ENCODE data around the gene SALL4.
"Not testable (repeated sequence)": the region's sequence is repeated elsewhere in the genome, so short reads cannot be mapped to it uniquely, and the experiment has no call there.

SALL4 gene

DNA sequence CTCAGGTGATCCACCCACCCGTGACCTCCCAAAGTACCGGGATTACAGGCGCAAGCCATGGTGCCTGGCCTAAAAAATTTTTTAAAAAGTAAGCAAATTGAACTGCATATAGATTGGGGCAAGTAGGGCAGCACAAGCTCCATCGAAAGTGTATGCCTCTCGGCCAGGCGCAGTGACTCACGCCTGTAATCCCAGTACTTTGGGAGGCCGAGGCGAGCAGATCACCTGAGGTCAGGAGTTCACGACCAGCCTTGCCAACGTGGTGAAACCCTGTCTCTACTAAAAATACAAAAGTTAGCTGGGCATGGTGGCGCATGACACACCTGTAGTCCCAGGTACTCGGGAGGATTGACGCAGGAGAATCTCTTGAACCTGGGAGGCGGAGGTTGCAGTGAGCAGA is 64.1 kb downstream of the SALL4 start:
- DNase-seq (ENCODE audit: low read depth in 3 of 3): not testable (repeated sequence)

GRCh38 chr20:51736947-51737346 is 65.4 kb downstream of the SALL4 start:
- DNase-seq (ENCODE audit: low read depth in 3 of 3): no peak

DNA sequence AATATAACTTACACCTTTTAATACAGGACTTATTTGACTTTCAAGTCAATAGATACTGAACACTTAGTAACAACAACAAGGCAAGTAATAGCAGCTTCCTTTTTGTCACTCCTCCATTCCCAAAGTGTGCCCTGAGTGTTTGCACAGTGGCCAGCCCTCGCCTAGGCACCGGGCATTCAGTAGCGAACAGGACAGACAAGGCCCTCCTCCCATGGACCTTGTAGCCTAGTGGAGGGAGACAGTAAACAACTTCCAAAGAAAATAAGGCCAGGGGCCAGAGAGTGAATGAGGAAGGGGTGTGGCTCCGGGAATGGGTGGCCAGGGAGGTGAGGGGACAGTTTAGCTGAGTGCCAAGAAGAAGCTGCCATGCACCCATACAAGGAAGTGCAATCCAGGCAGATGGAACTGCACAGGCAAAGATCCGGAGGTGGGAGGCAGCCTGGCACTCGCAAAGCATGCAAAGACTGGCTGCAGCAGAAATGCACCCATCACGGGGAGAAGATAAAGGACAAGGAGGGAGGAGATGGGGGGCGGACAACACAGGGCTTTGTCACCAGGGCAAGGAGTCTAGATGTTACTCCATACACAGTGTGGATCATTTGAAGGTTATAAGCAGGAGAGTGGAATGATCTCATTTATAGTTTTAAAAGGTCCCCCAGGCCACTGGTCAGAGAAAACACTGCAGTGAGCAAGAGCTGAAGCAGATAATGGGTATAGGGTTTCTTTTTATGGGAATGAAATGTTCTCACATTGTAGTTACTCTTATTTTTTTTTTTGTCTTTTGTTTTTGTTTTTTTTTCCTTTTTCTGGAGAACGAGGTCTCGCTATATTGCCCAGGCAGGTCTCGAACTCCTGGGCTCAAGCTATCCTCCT is 66.4 kb downstream of the SALL4 start:
- no peak for DNase-seq (ENCODE audit: low read depth in 3 of 3)

- no peak for DNase-seq (ENCODE audit: low read depth in 3 of 3)
These were observed 67.2 kb downstream of the SALL4 start for GRCh38 chr20:51734876-51735720.

DNA sequence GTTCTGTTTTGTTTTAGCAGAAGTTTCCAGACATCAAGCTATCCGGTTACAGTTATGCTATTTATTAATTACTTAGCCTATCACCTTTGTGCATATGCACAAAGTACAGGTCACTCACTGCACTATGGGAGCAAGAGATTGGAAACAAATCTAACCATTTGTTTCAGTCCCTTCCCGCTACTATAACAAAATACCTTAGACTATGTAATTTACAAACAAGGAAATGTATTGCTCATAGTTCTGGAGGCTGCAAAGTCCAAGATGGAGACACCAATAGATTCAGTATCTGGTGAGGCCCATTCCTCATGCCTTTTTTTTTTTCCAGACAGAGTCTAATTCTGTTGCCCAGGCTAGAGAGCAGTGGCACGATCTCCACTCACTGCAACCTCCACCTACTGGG is 69.3 kb downstream of the SALL4 start:
- no peak for DNase-seq (ENCODE audit: low read depth in 3 of 3)

Measured in stimulated activated CD4-positive, alpha-beta T cell treated with anti-CD3 and anti-CD28 coated beads, TNF-alpha, amount 100 ng/mL, for 48 hours (primary cell).